ENCODE measurements around the gene MRGPRG.

MRGPRG gene

GRCh38 chr11:3232956-3233355 lies 14.3 kb upstream of the MRGPRG start:
- TF ChIP-seq, protein P1, sequence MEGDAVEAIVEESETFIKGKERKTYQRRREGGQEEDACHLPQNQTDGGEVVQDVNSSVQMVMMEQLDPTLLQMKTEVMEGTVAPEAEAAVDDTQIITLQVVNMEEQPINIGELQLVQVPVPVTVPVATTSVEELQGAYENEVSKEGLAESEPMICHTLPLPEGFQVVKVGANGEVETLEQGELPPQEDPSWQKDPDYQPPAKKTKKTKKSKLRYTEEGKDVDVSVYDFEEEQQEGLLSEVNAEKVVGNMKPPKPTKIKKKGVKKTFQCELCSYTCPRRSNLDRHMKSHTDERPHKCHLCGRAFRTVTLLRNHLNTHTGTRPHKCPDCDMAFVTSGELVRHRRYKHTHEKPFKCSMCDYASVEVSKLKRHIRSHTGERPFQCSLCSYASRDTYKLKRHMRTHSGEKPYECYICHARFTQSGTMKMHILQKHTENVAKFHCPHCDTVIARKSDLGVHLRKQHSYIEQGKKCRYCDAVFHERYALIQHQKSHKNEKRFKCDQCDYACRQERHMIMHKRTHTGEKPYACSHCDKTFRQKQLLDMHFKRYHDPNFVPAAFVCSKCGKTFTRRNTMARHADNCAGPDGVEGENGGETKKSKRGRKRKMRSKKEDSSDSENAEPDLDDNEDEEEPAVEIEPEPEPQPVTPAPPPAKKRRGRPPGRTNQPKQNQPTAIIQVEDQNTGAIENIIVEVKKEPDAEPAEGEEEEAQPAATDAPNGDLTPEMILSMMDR (conservative IDR thresholded peaks at IDR 0.05) = no peak
- TF ChIP-seq ZFX (IDR thresholded peaks at IDR 0.05) = no peak
- H3K27ac ChIP-seq = no peak overlapping the region

DNA sequence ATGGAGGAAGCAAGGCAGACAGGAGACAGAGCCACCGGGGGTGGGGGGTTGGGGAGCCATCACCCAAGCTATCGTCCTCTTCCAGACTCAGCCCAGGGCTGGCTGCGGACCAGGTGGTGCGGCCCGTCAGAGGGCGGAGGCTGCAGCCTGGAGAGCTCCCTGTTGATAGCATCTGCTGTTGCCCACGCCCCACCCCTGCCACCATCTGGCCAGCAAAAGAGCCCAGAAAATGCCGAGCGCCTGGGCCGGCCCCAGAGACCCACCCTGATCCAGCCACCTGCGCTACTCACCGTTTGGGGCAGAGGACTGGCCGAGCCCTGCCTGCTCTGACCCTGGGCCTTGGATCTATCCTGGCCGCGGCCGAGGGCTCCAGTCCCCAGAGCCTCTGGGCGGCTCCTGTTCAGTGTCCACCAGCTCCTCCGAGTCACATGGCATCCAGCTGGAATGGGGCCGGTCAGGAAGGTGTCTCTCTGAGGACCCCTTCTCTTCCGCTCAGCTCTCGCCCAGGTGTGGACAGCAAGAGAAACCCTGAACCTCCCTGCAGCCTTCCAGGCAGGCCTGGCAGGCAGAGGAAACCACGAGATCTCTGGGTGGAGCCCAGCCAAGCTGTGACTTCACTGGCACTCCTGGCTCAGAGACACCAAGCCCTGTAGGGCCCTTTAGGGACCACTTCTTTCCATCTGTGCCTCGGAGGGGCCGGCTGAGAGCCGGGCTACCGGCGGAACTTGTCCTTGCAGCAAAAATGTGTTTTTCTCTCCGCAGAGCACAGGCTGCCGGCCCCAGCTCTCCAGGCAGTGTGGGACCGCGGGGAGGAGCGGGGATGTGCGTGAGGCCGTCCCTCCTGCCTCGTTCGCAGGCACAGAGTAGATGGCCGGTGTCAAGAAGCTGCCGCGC lies 13.5 kb upstream of the MRGPRG start, which contains the start of gene MRGPRE:
Gene MRGPRE (minus strand): TSS at position 567 of the 894 bp plus-strand sequence. CDS start 3,618 bp downstream, outside the sequence.
- TF ChIP-seq ZFX (IDR thresholded peaks at IDR 0.05) = no peak
- H3K27ac ChIP-seq = no peak within 1 kb of the TSS

DNA sequence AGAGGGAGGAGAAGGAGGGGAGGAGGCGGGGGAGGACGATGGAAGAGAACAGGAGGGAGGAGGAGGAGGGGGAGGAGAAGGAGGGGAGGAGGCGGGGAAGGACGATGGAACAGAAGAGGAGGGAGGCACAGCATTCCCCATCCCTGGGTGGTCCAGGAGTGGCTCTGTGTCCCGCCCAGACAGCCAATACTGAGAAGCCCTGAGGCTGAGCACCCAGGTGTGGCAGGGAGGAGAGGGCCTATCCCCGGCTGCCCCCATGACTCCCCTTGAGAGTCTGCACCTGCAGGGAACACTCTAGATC lies 12.9 kb upstream of the MRGPRG start:
- H3K27ac ChIP-seq = no peak overlapping the region
- no peak for TF ChIP-seq ZFX (IDR thresholded peaks at IDR 0.05)
- TF ChIP-seq, protein P1 (conservative IDR thresholded peaks at IDR 0.05) = no peak

- no peak overlapping the region for H3K27ac ChIP-seq
- TF ChIP-seq ZFX (IDR thresholded peaks at IDR 0.05) = no peak
- TF ChIP-seq, protein P1 (conservative IDR thresholded peaks at IDR 0.05) = no peak
These were observed 12.3 kb upstream of the MRGPRG start for GRCh38 chr11:3230636-3231549.

DNA sequence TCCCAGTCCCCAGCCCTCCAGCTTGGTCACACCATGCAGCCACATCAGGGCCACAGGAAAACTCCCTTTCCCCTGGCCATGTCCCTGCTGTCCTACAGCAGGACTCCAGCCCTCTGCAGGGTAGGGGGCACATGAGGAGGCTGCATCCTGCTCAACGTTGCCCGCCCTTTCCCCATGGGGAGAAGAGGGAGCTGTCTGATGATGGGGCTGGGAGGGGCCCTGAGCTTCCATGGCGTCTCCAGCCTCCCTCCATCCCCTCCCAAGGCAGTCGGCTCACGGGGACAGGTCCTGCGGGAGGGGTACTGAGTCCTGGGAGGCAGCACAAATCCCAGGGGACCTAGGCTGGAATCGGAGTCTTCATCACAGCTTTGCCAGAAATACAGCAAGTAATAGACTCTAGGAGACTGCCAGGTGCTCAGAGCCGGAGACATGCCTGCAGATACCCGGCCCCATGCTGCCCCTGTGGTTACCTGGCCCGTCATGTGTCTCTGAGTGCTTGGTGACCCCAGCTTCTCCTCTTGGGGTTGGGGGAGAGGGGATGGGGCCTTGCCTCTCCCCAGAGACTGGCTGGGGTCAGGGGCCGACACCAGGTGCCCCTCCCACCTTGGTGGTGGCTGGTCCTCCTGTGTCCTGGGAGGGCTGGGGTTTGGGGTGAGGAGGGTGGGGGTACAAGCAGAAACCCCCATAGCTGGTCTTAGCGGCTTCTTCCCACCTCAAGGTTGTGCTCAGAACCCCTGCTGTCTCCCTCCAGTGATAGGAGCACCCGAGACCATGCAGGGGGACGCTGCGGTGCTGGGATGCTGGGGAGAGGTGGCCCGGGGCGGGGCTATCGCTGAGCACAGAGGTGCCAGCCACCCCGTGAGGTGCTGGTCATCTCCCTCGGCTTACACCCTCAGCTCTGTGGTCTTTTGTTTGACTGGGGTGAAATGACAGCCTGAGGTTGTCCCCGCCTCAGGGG lies 11.3 kb upstream of the MRGPRG start:
- TF ChIP-seq ZFX (IDR thresholded peaks at IDR 0.05) = no peak
- TF ChIP-seq, protein P1 (conservative IDR thresholded peaks at IDR 0.05) = no peak
- no peak overlapping the region for H3K27ac ChIP-seq

GRCh38 chr11:3228445-3228829 lies 9.8 kb upstream of the MRGPRG start:
- TF ChIP-seq ZFX (IDR thresholded peaks at IDR 0.05) = no peak
- TF ChIP-seq, protein P1 (conservative IDR thresholded peaks at IDR 0.05) = no peak
- no peak overlapping the region for H3K27ac ChIP-seq

All from C4-2B (cell line).